GM18907 (cell line): Measurements from ENCODE around the gene PKDREJ.
A peak's percentile ranks its signal among the peaks of the same experiment; 100 is the strongest.

ENCODE experiments used
- ATAC-seq: cut with Tn5 transposase; IDR thresholded peaks from one replicate; pipeline ENCODE4 v1.9.1; 2021; ENCODE audit warnings: mild to moderate bottlenecking, moderate library complexity; ENCODE audit not compliant: unreplicated experiment

PKDREJ gene

GRCh38 chr22:46290121-46290842 lies 27.1 kb upstream of the PKDREJ start:
- no peak for ATAC-seq

GRCh38 chr22:46289244-46289891 lies 26.2 kb upstream of the PKDREJ start:
- no peak for ATAC-seq

GRCh38 chr22:46288846-46289243 lies 25.7 kb upstream of the PKDREJ start:
- peak; percentile 7 for ATAC-seq

GRCh38 chr22:46287873-46288751 lies 25.0 kb upstream of the PKDREJ start:
- peak; percentile 70 for ATAC-seq

GRCh38 chr22:46286941-46287872 lies 24.1 kb upstream of the PKDREJ start:
- ATAC-seq: no peak

- ATAC-seq: no peak
Measured at GRCh38 chr22:46286006-46286405, 22.9 kb upstream of the PKDREJ start.

- no peak for ATAC-seq
Measured at GRCh38 chr22:46281866-46282678, 18.9 kb upstream of the PKDREJ start.

GRCh38 chr22:46280999-46281623 lies 18.0 kb upstream of the PKDREJ start:
- no peak for ATAC-seq

- no peak for ATAC-seq
Measured at GRCh38 chr22:46280063-46280817, 17.1 kb upstream of the PKDREJ start.

GRCh38 chr22:46278656-46279645 lies 15.8 kb upstream of the PKDREJ start:
- no peak for ATAC-seq

GRCh38 chr22:46276563-46276962 lies 13.4 kb upstream of the PKDREJ start:
- ATAC-seq: no peak

- no peak for ATAC-seq
Measured at GRCh38 chr22:46275455-46276122, 12.4 kb upstream of the PKDREJ start.

GRCh38 chr22:46274381-46274780 lies 11.2 kb upstream of the PKDREJ start:
- no peak for ATAC-seq

GRCh38 chr22:46273432-46274148 lies 10.4 kb upstream of the PKDREJ start:
- no peak for ATAC-seq

GRCh38 chr22:46272762-46273431 lies 9.8 kb upstream of the PKDREJ start:
- no peak for ATAC-seq

- no peak for ATAC-seq
Measured at GRCh38 chr22:46272196-46272595, 9.1 kb upstream of the PKDREJ start.
